Ishikawa (cell line): Measurements from ENCODE around the gene TWNK.

Experiments used
- CEBPB ChIP-seq: IDR thresholded peaks from 2 replicates; pipeline ENCODE4 v1.6.1; 2012
- CREB1 ChIP-seq: IDR thresholded peaks from 2 replicates; pipeline ENCODE4 v1.6.1; 2012; ENCODE audit warnings: low read depth
- EP300 ChIP-seq: IDR thresholded peaks from 2 replicates; pipeline ENCODE4 v1.6.1; 2012; ENCODE audit warnings: borderline replicate concordance
- NFIC ChIP-seq: IDR thresholded peaks from 2 replicates; pipeline ENCODE4 v1.6.1; 2012
- RAD21 ChIP-seq: IDR thresholded peaks from 2 replicates; pipeline ENCODE4 v1.6.1; 2012; ENCODE audit warnings: low read depth
- REST ChIP-seq: IDR thresholded peaks from 2 replicates; pipeline ENCODE4 v1.6.1; 2012; ENCODE audit warnings: low read depth, mild to moderate bottlenecking
- TAF1 ChIP-seq: IDR thresholded peaks from 2 replicates; pipeline ENCODE4 v1.6.1; 2012; ENCODE audit warnings: low read depth, mild to moderate bottlenecking
- TCF12 ChIP-seq: IDR thresholded peaks from 2 replicates; pipeline ENCODE4 v1.6.1; 2012; ENCODE audit warnings: low read depth
- YY1 ChIP-seq: IDR thresholded peaks from 2 replicates; pipeline ENCODE4 v1.6.1; 2012; ENCODE audit warnings: low read depth
- TF ChIP-seq, protein P1 (sequence below): IDR thresholded peaks from 2 replicates; pipeline ENCODE4 v1.6.1; 2012

GRCh38 chr10:101006593-101007098 is 19.3 kb downstream of the TWNK start:
- no peak for TF ChIP-seq REST
- no peak for TF ChIP-seq NFIC
- no peak for TF ChIP-seq TCF12
- no peak for TF ChIP-seq EP300
- TF ChIP-seq CREB1, result no peak
- TF ChIP-seq CEBPB, result no peak
- TF ChIP-seq YY1, result no peak
- TF ChIP-seq, protein P1, sequence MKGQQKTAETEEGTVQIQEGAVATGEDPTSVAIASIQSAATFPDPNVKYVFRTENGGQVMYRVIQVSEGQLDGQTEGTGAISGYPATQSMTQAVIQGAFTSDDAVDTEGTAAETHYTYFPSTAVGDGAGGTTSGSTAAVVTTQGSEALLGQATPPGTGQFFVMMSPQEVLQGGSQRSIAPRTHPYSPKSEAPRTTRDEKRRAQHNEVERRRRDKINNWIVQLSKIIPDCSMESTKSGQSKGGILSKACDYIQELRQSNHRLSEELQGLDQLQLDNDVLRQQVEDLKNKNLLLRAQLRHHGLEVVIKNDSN, result no peak
- TF ChIP-seq RAD21, result no peak
- TF ChIP-seq TAF1, result no peak
